HG02885 (cell line): ENCODE results near the gene ODF4.
"Not testable (repeated sequence)": the region's sequence is repeated elsewhere in the genome, so short reads cannot be mapped to it uniquely, and the experiment has no call there.

Source experiments
- ATAC-seq: cut with Tn5 transposase; IDR thresholded peaks from one replicate; pipeline ENCODE4 v1.9.1; 2021; ENCODE audit warnings: mild to moderate bottlenecking; ENCODE audit not compliant: unreplicated experiment, poor library complexity

ODF4 gene

GRCh38 chr17:8392674-8393469, 53.2 kb downstream of the ODF4 start:
- ATAC-seq: no peak

DNA sequence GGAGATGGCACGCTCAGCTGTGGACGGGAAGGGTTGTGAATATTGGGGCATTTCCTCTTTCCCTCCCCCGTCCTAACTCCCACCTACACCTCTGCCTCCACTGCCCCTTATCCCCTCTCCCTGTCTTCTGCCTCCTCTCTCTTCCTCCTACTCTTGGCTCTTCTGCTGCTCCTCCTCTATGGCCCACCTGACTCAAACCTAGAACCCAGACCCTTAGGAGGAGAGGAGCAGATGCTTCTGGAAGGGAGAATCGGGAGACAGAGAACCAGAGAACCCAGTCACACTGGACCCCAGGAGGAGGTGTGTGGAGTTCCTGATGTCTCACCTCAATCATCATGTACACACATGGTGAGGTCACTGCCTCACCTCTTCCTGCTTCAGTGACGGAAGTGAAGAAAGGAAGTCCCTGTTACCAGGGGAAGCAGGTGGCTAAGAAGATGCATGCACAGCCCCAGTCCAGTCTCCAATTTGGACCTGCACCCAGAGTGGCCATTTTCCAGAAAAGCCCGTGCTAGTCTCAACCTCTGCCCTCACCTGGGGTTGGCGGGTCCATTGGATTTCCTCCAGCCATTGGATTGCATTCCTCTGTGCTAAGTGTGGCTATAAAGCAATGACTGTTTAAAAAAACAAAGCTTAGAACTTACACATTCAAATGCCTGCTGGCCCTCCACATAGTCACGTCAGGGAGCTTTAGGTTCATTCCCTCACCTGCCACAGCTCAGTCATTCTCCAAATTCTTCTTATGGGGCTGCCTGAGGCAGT, 54.0 kb downstream of the ODF4 start:
- ATAC-seq: no peak

DNA sequence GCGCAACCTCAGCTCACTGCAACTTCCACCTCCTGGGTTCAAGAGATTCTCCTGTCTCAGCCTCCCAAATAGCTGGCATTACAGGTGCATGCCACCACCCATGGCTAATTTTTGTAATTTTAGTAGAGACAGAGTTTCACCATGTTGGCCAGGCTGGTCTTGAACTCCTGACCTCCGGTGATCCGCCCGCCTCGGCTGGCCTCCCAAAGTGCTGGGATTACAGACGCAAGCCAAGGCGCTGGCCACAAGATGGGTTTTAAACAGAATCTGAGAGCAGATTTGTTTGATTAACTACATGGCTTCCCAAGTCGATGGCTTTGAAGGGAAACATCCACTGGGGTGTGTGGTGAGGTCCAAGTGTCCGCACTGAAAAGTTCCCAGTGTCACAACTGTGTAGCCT, 54.9 kb downstream of the ODF4 start:
- ATAC-seq: not testable (repeated sequence)
